NCI-H2029 (cell line): ENCODE measurements around the gene EME1.
"Not testable (repeated sequence)": the region's sequence is repeated elsewhere in the genome, so short reads cannot be mapped to it uniquely, and the experiment has no call there.

Source experiments
- DNase-seq: peaks from one replicate; lab custom pipeline; 2025; lab: John Stamatoyannopoulos, UW

EME1 gene

DNA sequence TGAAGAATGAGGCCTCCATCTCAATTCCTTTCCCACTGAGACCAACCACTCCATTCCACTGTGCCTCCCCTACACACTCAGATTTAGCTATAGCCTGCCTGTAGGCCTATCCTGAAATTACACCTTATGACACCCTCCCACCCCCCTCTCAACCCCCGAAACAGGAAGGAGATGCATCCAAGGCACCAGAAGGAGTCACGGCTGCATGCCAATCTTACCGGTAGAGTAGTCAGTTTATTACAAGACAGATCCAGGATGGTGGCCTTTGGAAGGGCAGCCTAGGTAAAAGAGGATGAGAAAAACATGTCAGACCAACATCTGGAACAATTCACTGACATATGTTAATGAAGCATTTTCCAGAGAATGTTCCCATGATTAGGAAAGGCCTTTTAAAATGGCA is 21.7 kb downstream of the EME1 start:
- no peak for DNase-seq

DNA sequence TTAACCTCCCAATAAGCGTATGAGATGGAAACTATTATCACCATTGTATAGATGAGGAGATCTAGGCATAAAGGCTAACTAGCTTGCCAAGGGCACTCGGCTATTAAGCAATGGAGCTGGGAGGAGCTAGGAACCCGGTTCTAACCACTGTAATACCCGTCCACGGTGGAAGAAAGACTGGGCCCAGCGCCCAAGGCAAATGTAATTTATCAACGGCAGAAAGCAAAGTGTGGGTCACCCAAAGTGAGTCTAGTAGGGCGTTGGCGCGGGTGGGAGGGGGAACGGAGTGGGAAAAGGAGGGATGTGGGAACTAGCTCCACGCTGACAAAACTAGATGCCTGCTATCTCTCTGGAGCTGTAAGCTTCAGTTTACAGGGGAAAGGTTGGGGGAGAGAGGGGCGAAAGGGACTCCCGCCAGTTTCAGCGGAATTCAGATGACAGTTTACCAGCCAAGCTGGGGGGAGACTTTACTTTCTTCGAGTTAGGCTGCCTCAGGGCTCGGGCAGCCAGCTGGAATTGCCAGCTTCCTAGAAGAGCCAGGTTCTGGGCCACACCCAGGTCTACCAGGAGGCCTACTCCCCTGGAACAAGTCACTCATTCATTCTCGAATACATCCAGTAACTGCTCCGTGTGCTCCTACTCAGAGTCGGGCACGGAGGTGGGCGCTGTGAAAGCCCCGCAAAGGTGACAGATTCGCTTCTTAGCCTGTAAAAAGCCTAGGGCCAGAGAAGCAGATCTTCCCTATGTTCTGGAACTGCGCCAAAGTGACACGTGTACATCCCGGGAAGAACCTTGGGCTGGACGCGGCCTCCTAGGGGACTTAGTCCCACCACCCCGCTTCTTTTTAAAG is 23.5 kb downstream of the EME1 start:
- DNase-seq = peak; percentile 47

DNA sequence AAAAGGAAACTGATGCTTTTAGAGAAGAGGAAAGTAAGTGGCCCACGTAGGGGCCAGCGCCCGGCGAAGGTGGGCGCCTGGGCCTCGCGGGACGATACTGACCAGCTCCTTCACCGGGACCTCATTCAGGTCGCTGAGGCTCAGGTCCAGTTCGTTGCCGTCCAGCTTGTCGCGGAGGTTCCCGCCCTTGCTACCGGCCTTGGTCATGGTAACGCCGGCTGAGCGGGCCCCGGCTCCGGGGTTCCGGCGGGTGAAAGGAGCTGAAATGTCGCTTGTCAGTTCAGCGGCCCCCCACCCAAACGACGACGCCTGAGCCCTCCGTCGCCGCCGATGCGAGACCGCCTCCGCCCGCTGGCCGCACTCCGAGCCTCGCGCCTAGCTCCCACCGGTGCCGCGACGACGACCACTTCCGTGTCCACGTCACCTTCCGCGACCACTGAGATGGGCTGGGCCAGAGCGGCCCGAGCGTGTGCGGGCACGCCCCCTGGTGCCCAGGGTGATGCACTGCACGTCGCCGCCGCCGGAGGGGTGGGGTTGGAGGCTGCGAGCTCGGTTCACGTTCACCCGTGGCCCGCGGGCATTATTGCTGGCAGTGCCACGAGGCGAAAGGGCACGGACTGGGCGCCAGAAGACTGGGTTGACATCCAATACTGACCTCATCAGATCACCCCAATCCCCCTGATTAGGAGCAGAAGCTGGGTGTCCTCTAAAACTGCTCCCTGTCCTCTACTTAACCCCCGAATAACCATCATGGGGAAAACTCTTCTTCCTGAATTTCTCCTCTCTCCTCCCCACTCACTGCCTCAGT is 24.3 kb downstream of the EME1 start, which contains the start of gene LRRC59:
Gene LRRC59, minus strand, starts transcription at position 413 of the 808 bp plus-strand sequence. Its CDS starts 206 bp downstream, at position 207.
- peak; percentile 73 for DNase-seq

DNA sequence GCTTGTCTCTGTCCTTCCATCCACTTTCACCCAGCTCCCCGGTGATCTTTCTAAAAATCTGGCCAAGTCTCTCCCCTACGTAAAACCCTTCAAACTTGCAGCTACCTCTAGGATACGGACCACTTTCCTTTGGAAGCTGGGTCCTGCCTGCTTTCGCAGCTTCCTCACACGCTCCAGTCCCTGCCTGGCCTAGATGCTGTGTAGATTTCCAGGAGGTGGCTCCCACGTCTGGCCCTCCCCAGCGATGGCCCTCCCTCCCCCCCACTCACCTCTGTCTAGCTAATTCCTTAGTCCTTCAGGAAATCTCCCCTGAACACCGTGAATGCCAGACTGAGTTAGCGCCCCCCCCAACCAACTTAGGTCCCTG is 24.9 kb downstream of the EME1 start:
- DNase-seq = no peak

DNA sequence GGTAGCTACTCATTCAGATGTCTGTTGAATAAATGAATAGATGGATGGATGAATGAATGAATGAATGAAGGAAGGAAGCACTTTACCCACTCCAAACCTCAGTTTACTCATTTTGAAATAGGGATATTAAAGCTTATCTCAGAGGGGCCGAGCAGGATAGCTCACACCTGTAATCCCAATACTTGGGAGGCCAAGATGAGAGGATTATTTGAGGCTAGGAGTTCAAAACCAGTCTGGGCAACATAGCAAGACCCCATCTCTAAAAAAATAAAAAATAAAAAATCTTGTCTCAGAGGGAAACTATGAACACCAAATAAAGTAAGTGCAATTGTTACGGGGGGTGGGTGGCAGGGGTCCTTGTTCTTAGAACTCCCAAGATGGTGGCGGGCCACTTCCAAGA is 25.6 kb downstream of the EME1 start:
- not testable (repeated sequence) for DNase-seq

DNA sequence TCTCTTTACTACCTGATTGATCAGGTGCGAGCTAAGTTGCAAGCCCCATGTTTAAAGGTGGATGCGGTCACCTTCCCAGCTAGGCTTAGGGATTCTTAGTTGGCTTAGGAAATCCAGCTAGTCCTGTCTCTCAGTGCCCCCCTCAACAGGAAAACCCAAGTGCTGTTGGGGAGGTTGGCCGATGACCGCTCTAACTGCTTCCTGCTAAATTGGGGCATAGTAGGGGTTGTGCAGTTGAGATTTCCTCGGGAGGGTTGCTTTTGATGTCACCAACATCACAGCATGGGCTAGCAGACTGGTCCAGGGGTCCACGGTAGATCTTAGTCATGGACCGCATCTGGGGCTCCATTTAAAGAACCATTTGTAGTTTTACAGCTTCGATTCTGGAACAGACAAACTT is 26.6 kb downstream of the EME1 start:
- not testable (repeated sequence) for DNase-seq

DNA sequence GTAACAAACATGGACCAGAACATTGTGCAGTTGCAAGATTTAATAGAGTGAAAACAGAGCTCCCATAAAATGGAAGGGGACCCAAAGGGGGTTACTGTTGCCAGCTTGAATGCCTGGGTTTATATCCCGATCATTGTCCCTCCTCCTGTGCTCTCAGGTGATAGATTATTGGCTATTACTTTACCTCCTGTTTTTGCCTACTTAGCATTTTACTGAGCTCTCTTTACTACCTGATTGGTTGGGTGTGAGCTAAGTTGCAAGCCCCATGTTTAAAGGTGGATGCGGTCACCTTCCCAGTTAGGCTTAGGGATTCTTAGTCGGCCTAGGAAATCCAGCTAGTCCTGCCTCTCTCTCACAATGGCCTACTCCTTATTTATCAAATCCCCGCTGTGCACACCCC is 32.3 kb downstream of the EME1 start:
- not testable (repeated sequence) for DNase-seq

DNA sequence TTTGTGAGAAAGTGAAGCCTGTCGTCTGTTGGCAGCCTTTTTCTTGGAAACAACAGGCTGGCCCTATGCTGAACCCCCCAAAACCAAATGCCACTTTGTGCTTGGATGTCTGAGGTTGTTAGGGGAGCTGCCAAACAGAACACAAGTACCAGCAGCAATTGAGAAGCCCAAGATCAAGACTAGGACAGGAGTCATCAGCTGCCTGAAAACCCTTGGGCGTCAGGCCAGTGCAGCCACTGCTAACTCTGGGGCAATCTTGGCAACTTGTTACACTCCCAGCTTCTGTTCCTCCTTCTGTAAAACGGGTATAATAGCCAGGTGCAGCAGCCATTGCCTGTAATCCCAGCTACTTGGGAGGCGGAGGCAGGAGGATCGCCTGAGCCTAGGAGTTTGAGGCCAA is 33.5 kb downstream of the EME1 start:
- DNase-seq = no peak

DNA sequence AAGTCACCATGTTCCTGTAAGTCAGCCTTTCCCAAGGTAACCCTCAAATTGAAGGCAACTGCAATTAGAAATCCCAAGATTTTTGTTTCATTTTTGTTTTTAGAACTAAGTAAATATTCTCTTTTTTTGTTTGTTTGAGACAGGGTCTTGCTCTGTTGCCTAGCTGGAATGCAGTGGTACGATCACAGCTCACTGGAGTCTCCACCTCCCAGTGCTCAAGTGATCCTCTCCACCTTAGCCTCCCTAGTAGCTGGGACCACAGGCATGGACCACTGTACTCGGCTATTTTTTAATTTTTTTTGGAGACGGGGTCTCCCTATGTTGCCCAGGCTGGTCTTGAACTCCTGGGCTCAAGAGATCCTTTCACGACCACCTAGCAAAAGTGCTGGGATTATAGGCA is 34.9 kb downstream of the EME1 start:
- DNase-seq = no peak

DNA sequence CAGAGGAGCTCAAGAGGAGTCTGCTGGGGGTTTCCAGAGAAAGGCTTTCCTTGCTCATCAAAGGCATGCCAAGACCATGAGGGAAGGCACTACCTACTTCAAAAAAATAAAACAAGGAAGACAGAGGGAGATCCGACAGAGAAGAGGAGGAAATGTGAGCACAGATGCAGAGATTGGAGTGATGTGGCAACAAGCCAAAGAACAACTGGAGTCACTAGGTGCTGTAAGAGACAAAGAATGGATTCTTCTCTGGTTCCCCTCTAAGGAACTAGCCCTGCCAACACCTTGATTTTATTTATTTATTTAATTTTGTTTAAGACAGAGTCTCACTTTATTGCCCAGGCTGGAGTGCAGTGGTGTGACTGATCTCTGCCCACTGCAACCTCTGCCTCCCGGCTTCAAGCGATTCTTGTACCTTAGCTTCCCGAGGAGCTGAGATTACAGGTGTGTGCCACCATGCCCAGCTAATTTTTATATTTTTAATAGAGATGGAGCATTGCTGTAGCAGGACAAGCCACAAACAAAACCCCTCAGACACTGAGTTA is 39.2 kb downstream of the EME1 start:
- no peak for DNase-seq

DNA sequence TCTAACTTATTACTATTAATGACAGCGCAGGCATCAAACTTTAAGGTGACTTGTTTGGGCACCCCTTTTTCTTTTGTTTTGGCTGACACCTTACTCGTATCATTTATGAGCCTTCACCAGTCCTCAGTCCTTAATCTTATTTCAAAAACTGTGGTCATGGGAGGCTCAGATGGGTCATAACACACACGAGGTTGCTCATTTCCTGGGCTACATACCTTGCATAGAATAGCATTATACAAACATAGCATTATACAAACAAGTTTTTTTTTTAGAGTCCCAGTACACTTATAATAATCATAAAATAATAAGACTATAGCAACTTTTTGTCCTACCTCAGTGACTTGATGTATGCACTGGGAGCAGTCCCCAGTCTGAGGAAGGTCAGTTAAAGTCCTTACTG is 41.8 kb downstream of the EME1 start:
- no peak for DNase-seq

DNA sequence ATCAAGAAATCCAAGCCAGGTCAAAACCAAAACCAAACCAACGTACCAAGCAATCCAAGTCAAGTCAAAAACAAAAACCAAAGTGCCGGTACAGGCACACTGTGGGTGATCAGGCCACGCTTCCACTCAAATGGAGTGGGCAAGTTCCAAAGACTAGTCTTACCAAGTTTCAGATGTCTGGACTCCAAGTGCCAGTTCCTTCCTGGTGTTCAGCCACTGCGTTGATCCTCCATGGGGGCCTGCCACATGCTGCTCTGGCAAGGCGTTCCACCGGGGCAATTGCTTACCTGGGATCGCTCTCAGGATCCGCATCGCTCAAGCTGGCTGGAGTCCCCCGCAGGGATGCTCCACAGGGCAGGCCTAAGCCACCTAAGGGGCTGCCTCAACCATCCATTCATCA is 46.5 kb downstream of the EME1 start:
- DNase-seq = not testable (repeated sequence)

DNA sequence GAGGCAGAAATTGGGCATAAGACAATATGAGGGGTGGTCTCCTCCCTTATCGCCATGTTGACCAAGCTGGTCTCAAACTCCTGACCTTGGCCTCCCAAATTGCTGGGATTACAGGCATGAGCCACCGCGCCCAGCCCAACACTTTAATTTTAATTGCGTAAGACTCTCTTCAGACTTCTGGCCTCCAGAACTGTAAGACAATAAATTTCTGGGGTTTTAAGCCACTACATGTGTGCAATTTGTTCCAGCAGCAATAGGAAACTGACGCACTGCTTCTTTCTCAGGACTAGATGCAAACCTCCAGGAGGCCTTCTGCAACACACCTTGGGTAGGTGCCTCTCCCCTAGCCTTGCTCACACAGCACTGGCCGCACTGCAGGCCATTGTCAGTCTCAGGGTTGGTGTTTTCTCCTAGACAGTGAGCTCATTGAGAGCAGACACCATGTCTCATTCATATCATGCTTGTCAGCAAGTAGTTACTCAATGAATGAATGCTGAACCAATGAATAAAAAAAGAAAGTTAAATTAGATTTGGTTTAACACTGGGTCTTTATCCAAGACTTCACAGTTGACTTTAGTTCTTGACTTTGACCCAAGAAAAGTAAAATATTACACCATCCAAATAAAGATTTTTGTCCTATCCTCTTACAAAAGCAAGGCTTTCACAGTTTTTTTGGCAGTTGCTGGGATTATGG is 47.5 kb downstream of the EME1 start:
- no peak for DNase-seq

DNA sequence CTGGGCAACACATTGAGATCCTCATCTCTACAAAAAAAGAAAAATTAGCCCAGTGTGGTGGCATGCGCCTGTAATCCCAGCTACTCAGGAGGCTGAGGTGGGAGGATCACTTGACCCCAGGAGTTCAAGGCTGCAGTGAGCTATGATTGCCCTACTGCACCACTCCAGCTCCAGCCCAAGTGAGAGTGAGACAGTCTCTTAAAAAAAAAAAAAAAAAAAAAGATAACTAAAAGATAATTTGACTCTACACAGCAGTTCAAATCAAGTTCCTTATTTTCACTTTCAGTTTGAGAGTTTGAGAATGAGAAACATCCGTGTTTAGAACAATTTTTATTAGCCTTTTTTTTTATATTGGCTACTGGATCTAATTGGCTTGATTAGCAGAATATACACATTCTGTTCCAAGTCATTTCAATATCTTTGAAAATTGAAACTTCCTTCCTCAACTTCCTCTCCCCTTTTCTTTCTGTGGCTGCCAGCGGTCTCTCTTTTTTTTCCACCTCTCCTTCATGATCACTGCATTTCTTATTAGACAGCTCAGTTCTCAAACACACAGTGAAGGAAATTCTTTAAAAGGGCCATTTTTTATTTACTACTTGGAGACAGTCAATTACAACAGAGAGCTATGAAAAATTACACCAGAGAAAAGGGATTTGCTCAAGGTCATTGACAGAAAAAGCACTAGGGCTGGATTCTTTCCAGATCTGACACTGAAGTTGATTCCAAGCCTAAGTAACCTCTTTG is 48.5 kb downstream of the EME1 start:
- DNase-seq = no peak

DNA sequence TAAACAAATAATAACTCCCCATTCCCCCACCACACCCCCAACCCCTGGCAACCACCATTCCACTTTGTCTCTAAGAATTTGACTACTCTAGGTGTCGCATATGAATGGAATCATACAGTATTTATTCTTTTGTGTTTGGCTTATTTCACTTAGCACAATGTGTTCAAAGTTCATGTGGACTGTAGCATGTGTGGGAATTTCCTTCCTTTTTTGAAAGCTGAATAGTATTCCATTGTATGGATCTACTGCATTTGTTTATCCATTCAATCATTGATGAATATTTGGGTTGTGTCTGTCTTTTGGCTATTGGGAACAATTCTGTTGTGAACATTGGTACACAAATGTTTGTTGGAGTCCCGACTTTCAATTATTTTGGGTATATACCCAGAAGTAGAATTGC is 49.7 kb downstream of the EME1 start:
- no peak for DNase-seq

DNA sequence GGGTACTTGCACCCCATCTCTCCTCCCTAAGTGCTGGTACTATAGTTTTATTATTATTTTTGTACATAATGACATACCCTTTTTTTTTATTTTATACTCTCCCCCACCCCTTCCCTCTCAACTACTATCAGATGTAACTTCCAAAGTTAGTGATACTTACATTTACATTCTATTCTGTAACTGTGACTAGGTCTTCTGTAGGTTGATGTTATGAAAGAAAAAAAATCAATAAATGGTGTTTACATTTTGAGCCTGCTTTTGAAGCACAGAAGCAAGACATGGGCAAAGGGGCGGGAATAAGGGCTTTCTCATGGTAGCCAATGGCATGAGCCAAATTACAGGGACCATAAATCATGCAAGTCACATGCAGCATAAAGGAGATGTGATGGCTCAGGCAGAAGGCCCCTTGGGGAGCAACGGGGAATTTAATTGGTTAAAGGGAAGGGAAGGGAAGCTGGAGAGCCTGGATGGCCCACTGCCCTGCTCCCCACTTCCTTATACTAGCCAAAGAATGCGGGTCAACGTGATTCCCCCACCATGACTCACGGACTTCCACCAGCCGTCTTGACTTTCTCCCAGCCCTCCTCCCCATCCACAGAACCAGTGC is 50.6 kb downstream of the EME1 start:
- DNase-seq = peak; percentile 18

DNA sequence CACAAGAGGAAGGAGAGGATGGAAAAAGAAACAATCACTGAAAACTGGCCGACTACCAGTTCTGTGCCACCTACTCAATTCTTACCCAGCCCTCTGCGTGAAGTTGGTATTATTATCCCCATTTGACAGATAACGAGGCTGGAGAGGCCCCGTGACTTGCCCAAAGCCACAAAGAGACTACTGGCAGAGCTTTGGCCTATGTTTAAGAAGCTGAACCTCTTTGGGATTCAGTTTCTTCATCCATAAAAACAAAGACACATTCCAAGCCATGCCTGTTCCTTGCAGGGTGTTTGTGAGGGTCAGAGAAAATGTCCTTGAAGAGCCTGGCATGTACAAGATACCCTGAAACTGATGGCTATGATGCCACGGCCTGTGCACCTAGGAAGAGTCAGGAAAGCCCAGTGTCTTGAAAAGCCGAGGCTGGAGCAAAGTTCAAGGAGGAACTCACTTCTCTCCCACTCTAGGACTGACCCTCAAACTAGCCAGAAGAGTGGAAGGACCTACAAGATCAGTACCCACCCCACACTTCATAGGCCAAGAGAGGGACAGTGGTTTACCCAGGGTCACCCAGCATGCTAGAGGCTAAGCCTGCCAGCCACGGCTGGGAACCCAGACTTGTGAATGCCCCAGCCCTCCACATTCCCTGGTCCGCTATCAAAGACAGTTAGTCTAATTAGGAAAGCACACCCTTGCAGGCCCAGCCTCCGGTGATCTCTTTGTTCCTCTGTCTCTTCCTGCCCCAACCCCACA is 51.4 kb downstream of the EME1 start:
- no peak for DNase-seq

DNA sequence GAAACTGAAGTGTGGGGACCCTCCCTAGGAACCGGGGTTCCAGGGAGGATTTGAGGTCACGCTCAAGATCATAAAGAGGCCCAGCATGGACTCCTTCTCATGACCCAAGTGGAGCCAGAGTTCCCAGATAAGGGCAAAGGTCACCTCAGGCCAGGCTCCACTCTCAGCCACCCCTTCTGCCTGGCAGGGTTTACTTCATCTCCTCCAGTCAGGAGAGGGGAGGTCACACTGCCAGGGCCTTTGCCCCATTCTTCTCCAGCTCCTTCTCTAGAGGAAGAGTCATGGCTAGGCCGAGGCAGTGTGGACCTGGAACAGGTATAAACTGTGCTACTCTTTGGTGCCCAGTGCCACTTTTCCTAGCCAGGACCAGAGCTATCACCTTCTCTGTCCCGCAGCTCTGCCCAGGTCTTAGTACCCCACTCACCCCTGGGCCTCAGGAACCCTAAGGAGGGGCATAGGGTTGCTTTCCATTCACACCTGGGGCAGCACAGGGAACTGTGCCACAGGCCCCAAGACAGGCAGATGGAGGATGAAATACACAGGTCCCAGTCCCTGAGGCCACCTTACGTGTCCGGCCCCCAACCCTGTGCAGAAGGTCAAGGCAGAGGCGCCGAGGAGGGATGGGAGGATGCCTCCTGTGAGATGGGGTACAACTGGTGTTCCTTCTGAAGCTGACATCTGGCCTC is 52.1 kb downstream of the EME1 start:
- no peak for DNase-seq

DNA sequence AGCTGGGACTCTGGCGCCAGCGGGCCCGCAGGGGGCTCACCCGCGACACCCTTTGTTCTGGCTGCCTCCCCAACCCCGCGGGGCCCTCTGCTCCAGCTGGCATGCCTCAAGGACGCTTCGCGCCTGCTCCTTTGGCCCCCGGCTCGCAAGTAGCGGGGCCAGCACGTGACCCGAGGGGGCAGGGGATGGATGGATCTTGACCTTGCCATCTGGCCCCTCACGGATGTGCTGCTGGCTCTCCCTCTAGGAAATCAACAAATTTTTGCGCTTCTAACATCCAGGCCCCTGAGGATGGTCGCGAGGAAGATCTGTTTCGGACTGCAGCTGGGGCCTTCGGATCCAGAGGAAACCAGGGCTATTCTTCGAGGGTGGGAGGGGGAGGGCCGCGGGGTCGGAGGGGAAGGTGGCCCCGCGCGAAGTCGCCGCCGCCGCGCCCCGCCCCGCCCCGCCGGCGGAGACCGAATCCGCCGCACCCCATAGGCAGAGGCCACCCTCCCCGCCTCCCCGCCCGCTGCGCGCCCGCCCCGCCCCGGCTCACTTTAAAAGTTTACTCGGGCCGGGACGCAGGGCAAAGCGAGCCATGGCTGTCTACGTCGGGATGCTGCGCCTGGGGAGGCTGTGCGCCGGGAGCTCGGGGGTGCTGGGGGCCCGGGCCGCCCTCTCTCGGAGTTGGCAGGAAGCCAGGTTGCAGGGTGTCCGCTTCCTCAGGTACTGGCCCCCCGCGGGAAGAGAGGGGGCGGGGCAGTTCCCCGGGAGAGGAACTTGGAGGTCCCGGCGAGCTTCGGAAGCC is 52.8 kb downstream of the EME1 start, which contains the start of gene ACSF2:
Gene ACSF2, plus strand, starts transcription at position 537 of the 790 bp plus-strand sequence. Its CDS starts 44 bp downstream, at position 581.
- DNase-seq = no peak
